ENCODE measurements around the gene PHAX.
"Not testable (repeated sequence)": the region's sequence is repeated elsewhere in the genome, so short reads cannot be mapped to it uniquely, and the experiment has no call there.

The PHAX gene

GRCh38 chr5:126656401-126657007 is 55.8 kb downstream of the PHAX start:
- DNase-seq (ENCODE audit: low read depth): no peak

GRCh38 chr5:126658561-126658960 is 57.8 kb downstream of the PHAX start:
- DNase-seq (ENCODE audit: low read depth): no peak

GRCh38 chr5:126659805-126660482 is 59.2 kb downstream of the PHAX start:
- no peak for DNase-seq (ENCODE audit: low read depth)

GRCh38 chr5:126664586-126664985 is 63.8 kb downstream of the PHAX start:
- no peak for DNase-seq (ENCODE audit: low read depth)

GRCh38 chr5:126670109-126670508 is 69.4 kb downstream of the PHAX start:
- DNase-seq (ENCODE audit: low read depth): not testable (repeated sequence)

GRCh38 chr5:126671681-126672080 is 70.9 kb downstream of the PHAX start:
- DNase-seq (ENCODE audit: low read depth): not testable (repeated sequence)

- DNase-seq (ENCODE audit: low read depth): no peak
These were observed 72.7 kb downstream of the PHAX start for GRCh38 chr5:126673477-126673876.

- no peak for DNase-seq (ENCODE audit: low read depth)
These were observed 73.4 kb downstream of the PHAX start for GRCh38 chr5:126674145-126674544.

GRCh38 chr5:126675338-126675737 is 74.6 kb downstream of the PHAX start:
- DNase-seq (ENCODE audit: low read depth): no peak

- peak; percentile 38 for DNase-seq (ENCODE audit: low read depth)
These were observed 75.5 kb downstream of the PHAX start for GRCh38 chr5:126676195-126676624.
